OCI-LY7 (cell line): ENCODE results near the gene ZFP36. TPM values are rescaled to one million over a fixed set of nuclear protein-coding genes. Genes with fewer than 3 reads are reported as not detected.

Source experiments
- BruUV-seq: library from RNA; stranded (reverse); fragments of 400-500 nt; replicated peaks from 2 replicates; lab custom pipeline; 2021; lab: Mats Ljungman, UMichigan
- CTCF ChIA-PET: fragments of 300-600 bp; sonication (Branson Sonifier 250); formaldehyde crosslinking; loops from one replicate; lab custom pipeline; 2022; ENCODE audit warnings: antibody characterized with exemption; ENCODE audit not compliant: unreplicated experiment; lab: Charles Lee
- POLR2A ChIA-PET: fragments of 300-600 bp; sonication (Branson Sonifier 250); formaldehyde crosslinking; loops from one replicate; lab custom pipeline; 2022; ENCODE audit warnings: antibody characterized with exemption; lab: Charles Lee
- DNase-seq: peaks from one replicate; pipeline ENCODE4 v3.0.0-alpha.2; 2015; ENCODE audit warnings: low spot score
- H2AFZ ChIP-seq: fragments of 200-600 bp; sonication (generic), shearing (Covaris generic); 2 replicates; pipeline ENCODE4 v1.6.1; 2014; ENCODE audit warnings: mild to moderate bottlenecking, antibody characterized with exemption, low read length, moderate library complexity
- H3K27ac ChIP-seq: fragments of 200-600 bp; sonication (generic); 2 replicates; pipeline ENCODE4 v1.5.1; 2014; ENCODE audit warnings: mixed run types, low read depth, mild to moderate bottlenecking, moderate library complexity, low read length, inconsistent platforms; ENCODE audit not compliant: poor library complexity, severe bottlenecking
- H3K36me3 ChIP-seq: fragments of 200-600 bp; sonication (generic); 2 replicates; pipeline ENCODE4 v1.6.1; 2014; ENCODE audit warnings: mild to moderate bottlenecking, antibody characterized with exemption, low read length, moderate library complexity, mixed read lengths; ENCODE audit not compliant: insufficient read depth
- H3K4me1 ChIP-seq: fragments of 200-600 bp; sonication (generic); 2 replicates; pipeline ENCODE4 v1.5.1; 2014; ENCODE audit warnings: mild to moderate bottlenecking, low read length; ENCODE audit not compliant: insufficient read depth, poor library complexity, severe bottlenecking
- H3K4me2 ChIP-seq: fragments of 200-600 bp; sonication (generic); 2 replicates; pipeline ENCODE4 v1.6.1; 2014; ENCODE audit warnings: mild to moderate bottlenecking, low read length
- H3K4me3 ChIP-seq: fragments of 200-600 bp; sonication (generic); 2 replicates; pipeline ENCODE4 v1.5.1; 2014; ENCODE audit warnings: mild to moderate bottlenecking, low read depth, low read length; ENCODE audit not compliant: poor library complexity, severe bottlenecking
- H3K79me2 ChIP-seq: fragments of 200-600 bp; sonication (generic); 2 replicates; pipeline ENCODE4 v1.6.1; 2016; ENCODE audit warnings: low read depth, mild to moderate bottlenecking, low read length, moderate library complexity, mixed read lengths; ENCODE audit not compliant: insufficient read depth
- H3K9me2 ChIP-seq: fragments of 200-600 bp; sonication (generic); 2 replicates; pipeline ENCODE4 v1.6.1; 2016; ENCODE audit warnings: mild to moderate bottlenecking, low read length, mixed read lengths; ENCODE audit not compliant: insufficient read depth
- H3K9me3 ChIP-seq: fragments of 200-600 bp; sonication (generic); 2 replicates; pipeline ENCODE4 v1.6.1; 2014; ENCODE audit warnings: mild to moderate bottlenecking, mixed run types, low read length, mixed read lengths
- H4K20me1 ChIP-seq: fragments of 200-600 bp; sonication (generic); 2 replicates; pipeline ENCODE4 v1.6.1; 2014; ENCODE audit warnings: mild to moderate bottlenecking, antibody characterized with exemption, low read length, moderate library complexity, mixed read lengths; ENCODE audit not compliant: insufficient read depth
- CTCF ChIP-seq: fragments of 200-600 bp; sonication (generic); conservative IDR thresholded peaks from 2 replicates; pipeline ENCODE4 v1.5.1; 2014; ENCODE audit warnings: mild to moderate bottlenecking, antibody characterized with exemption, low read length, moderate library complexity, mixed read lengths
- EZH2phosphoT487 ChIP-seq: fragments of 200-600 bp; sonication (generic); IDR thresholded peaks from 2 replicates; pipeline ENCODE4 v1.6.1; 2018; ENCODE audit warnings: low read depth, borderline replicate concordance, mild to moderate bottlenecking, mixed run types, antibody characterized with exemption, low read length, moderate library complexity, mixed read lengths
- intact Hi-C: fragments of 100-400 bp; cut with micrococcal nuclease; formaldehyde crosslinking; loops from one replicate; pipeline ENCODE4 v1.10.0; 2022; ENCODE audit not compliant: unreplicated experiment
- total RNA-seq, 2 experiments: library from RNA; depleted of rRNA in 1 of 2; stranded (reverse); fragments of >200 nt in 1 of 2; shearing (Covaris generic) in 1 of 2; gene quantifications; 2 replicates each; pipeline ENCODE4 v1.2.3, GENCODE V29; 2014 to 2022

The ZFP36 gene
- total RNA-seq, 2 experiments from 2014 or later, result 21.8 to 55.9 TPM

DNA sequence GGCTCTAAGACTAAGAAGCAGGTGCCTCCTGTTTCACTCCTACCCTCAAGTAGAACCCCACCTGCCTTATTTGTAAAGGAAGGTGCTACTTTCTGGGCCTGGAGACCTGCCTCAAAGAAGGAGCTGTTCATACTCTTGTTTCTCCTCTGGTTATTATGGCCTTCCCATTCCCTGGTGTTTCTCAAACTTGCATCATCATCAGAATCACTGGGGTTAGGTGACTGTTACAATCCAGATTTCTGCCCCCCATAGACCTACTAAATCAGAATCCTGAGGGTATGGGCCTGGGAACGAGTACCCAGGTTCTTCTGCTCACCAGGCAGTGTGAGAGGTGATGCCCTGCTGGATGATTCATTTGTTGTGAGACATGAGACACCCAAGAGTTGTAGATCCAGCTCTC, 46.0 kb upstream of the ZFP36 start:
- H3K4me1 ChIP-seq, result no peaks in the 10 kb centered on the region
- H3K79me2 ChIP-seq, result no peaks in the 10 kb centered on the region
- H3K9me3 ChIP-seq, result no peaks in the 10 kb centered on the region
- BruUV-seq, result no TSS peak
- peaks cover 81% of the 10 kb centered on the region for H3K36me3 ChIP-seq
- no peak overlapping the region for H3K4me3 ChIP-seq
- no peak overlapping the region for H3K4me2 ChIP-seq
- no peaks in the 10 kb centered on the region for H4K20me1 ChIP-seq
- TF ChIP-seq EZH2phosphoT487 (no peak), CTCF (no peak)
- H3K27ac ChIP-seq, result no peak overlapping the region
- intact Hi-C loops, result no loop called here
- POLR2A ChIA-PET, result no interaction called here
- H2AFZ ChIP-seq, result no peak overlapping the region
- DNase-seq, result no peak
- no peaks in the 10 kb centered on the region for H3K9me2 ChIP-seq
- CTCF ChIA-PET, result no interaction called here

DNA sequence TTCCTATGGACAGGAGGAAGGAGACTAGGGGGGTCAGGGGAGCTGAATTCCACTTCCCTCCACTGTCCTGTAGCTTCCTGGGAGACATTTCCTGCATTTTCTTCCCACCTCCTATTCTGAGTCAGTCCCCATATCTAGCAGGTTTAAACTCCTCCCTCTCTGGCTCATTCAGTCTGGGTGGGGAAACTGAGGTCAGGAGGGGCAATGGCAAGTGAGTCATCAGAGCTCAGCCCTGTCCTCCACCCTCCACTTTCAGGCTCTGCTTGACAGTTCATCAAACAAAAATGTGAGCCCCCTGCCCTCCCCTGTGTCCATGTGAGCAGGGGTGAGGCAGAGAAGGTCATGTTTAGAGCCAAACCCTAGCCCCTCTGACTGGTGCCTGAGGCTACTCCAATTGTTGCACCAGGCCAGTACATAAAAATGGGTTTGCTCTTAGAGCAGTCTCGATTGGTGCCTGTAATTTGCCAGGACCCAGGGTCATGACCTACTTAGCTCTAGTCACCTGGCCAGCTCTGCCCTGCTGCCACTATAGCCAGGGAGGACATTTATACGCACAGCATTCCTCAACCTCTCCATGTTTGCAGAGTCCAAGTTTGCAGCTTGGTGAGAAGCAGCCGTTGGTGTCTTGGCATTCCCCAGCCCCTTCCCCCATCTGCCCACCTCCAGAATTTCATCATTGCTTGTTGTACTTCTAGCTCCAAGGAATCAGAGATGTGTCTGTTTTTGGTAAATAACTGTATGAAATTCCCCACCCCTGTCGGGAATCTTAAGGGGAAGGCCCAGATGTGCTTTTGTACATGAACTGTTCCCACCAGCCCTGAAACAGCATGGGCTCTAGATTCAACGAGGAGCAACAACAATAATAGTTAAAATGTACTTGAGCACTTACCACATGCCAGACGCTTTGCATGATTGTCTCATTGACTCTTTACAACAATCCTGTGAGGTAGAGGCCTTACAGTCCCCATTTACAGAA, 43.7 kb upstream of the ZFP36 start:
- H3K27ac ChIP-seq, result no peak overlapping the region
- no TSS peak for BruUV-seq
- H3K4me2 ChIP-seq, result no peak overlapping the region
- H2AFZ ChIP-seq, result no peak overlapping the region
- H3K9me3 ChIP-seq, result no peaks in the 10 kb centered on the region
- H3K79me2 ChIP-seq, result no peaks in the 10 kb centered on the region
- CTCF ChIA-PET, result no interaction called here
- peaks cover 72% of the 10 kb centered on the region for H3K36me3 ChIP-seq
- H4K20me1 ChIP-seq, result no peaks in the 10 kb centered on the region
- no peaks in the 10 kb centered on the region for H3K4me1 ChIP-seq
- intact Hi-C loops, result no loop called here
- TF ChIP-seq EZH2phosphoT487, result no peak
- TF ChIP-seq CTCF, result no peak
- POLR2A ChIA-PET, result no interaction called here
- no peaks in the 10 kb centered on the region for H3K9me2 ChIP-seq
- no peak for DNase-seq
- no peak overlapping the region for H3K4me3 ChIP-seq
